PC-3 (cell line): ENCODE results near the gene VEGFA.

Experiments used
- EZH2 ChIP-seq: fragments of 300-600 bp; sonication (generic); IDR thresholded peaks from one replicate; pipeline ENCODE4 v1.6.1; 2017; ENCODE audit warnings: antibody characterized with exemption, mild to moderate bottlenecking, low read length; ENCODE audit not compliant: unreplicated experiment
- EZH2phosphoT487 ChIP-seq: fragments of 300-600 bp; sonication (generic); IDR thresholded peaks from 2 replicates; pipeline ENCODE4 v1.6.1; 2018; ENCODE audit warnings: mild to moderate bottlenecking, antibody characterized with exemption, low read length, borderline replicate concordance
- TF ChIP-seq, protein P1 (sequence below): fragments of 300-600 bp; sonication (generic); conservative IDR thresholded peaks from 2 replicates; pipeline ENCODE4 v1.5.1; 2017; ENCODE audit warnings: antibody characterized with exemption, low read depth, mild to moderate bottlenecking, low read length

DNA sequence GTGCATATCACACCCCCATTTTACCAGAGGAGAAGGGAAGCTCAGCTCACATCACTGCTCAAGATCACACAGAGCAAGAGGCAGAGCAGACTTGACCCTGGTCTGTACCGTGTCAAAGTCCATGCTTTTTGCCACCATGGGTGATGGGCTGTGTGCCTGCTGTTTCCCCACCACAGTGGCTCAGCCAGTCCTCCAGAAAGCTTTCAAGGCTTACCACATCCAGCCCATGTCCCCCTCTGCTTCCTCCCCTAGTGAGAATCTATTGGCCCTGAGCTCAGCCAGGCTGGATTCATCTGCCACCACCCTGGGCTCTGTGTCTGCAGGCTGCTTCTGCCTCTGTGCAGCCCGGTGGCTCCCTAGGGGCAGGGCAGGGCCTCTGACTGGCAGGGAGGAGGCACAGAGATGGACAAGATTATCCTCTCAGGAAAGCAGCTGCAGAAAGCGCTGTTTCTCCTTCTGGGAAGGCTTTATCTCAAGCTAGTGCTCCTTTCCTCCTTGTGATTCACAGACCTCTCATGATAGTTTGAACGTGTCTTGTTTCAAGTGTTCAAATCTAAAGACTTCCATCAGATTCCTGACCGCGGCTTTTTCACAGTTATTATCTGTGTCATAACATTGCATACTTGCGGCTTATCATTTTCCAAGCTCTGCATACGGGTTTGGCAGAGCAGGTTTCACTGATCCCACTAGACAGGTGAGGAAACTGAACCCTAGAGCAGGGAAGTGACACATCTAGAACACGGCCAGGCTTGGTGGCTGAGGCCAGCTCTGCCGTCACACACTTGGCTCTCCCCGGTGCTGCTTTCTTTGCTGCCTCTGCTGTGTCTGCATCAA is 37.4 kb downstream of the VEGFA start:
- TF ChIP-seq, protein P1, sequence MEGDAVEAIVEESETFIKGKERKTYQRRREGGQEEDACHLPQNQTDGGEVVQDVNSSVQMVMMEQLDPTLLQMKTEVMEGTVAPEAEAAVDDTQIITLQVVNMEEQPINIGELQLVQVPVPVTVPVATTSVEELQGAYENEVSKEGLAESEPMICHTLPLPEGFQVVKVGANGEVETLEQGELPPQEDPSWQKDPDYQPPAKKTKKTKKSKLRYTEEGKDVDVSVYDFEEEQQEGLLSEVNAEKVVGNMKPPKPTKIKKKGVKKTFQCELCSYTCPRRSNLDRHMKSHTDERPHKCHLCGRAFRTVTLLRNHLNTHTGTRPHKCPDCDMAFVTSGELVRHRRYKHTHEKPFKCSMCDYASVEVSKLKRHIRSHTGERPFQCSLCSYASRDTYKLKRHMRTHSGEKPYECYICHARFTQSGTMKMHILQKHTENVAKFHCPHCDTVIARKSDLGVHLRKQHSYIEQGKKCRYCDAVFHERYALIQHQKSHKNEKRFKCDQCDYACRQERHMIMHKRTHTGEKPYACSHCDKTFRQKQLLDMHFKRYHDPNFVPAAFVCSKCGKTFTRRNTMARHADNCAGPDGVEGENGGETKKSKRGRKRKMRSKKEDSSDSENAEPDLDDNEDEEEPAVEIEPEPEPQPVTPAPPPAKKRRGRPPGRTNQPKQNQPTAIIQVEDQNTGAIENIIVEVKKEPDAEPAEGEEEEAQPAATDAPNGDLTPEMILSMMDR, result no peak
- TF ChIP-seq EZH2phosphoT487 (no peak), EZH2 (no peak)
